Kasumi-1 (cell line): Measurements from ENCODE around the gene HSD3B1.
A peak's percentile ranks its signal among the peaks of the same experiment; 100 is the strongest.

Experiments used
- DNase-seq, 2 experiments: peaks; one replicate each; lab custom pipeline; 2025; lab: John Stamatoyannopoulos, UW

The HSD3B1 gene

DNA sequence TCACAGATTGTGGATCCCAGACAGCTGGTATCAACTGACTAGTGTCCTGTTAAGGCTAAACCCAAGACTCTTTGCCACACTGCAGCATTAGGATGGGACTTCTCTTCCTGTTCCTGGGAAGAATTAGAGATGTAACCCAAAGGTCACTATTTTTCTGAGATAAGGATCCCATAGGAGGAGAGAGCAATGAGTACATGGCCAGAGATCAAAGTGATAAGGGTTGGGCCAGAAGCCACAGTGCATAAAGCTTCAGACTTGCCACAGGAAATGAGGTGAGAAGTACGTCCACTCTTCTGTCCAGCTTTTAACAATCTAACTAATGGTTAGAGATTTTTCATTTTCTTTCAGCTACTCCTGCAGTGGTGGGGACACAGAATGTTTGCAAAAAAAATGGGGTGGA is at the start of gene HSD3B1:
Gene HSD3B1 (plus strand): TSS at position 270 of the 400 bp plus-strand sequence. CDS start 267 bp downstream, outside the sequence.
- no peak for DNase-seq

- DNase-seq, result no peak
These were observed 44.0 kb upstream of the HSD3B1 start for GRCh38 chr1:119462964-119463363.

GRCh38 chr1:119463569-119463968 is 43.4 kb upstream of the HSD3B1 start:
- DNase-seq, result no peak

DNA sequence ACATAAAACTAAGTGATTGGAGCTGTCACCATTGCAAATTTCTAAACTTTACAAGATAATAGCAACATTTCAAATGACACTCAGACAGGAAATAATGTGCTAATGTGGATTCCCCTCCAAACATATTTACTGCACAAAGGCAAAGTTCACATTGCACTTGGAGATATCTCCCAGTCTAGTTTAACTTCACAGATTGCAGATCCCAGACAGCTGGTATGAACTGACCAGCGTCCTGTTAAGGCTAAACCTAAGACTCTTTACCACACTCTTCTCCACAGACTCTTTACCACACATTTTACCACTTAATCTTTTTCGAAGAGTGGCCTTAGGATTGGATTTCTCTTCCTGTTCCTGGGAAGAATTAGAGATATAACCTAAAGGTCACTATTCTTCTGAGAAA is 40.6 kb upstream of the HSD3B1 start:
- no peak for DNase-seq

GRCh38 chr1:119467219-119467618 is 39.8 kb upstream of the HSD3B1 start:
- DNase-seq, result no peak

- no peak for DNase-seq
These were observed 38.9 kb upstream of the HSD3B1 start for GRCh38 chr1:119467857-119468668.

GRCh38 chr1:119469741-119470140 is 37.3 kb upstream of the HSD3B1 start:
- DNase-seq, result no peak

GRCh38 chr1:119470377-119470776 is 36.6 kb upstream of the HSD3B1 start:
- no peak for DNase-seq

DNA sequence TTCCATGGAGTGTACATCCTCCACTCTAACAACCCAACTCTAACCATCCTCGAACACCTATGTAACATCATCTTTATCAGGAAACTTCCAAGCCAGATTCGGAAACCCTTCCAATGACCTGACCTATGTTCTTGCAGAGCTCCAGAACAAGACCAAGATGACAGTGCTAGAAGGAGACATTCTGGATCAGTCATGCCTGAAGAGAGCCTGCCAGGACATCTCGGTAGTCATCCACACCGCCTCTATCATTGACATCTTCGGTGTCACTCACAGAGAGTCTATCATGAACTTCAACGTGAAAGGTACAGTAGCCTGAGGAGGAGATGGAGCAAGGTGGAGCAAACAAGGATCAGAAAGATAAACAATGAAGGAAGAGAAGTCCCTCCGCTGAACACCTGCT is 36.1 kb upstream of the HSD3B1 start:
- no peak for DNase-seq

- DNase-seq, result no peak
These were observed 35.4 kb upstream of the HSD3B1 start for GRCh38 chr1:119471566-119471965.

GRCh38 chr1:119472080-119472818 is 34.8 kb upstream of the HSD3B1 start:
- no peak for DNase-seq

- DNase-seq, result no peak
These were observed 34.2 kb upstream of the HSD3B1 start for GRCh38 chr1:119472819-119473175.

DNA sequence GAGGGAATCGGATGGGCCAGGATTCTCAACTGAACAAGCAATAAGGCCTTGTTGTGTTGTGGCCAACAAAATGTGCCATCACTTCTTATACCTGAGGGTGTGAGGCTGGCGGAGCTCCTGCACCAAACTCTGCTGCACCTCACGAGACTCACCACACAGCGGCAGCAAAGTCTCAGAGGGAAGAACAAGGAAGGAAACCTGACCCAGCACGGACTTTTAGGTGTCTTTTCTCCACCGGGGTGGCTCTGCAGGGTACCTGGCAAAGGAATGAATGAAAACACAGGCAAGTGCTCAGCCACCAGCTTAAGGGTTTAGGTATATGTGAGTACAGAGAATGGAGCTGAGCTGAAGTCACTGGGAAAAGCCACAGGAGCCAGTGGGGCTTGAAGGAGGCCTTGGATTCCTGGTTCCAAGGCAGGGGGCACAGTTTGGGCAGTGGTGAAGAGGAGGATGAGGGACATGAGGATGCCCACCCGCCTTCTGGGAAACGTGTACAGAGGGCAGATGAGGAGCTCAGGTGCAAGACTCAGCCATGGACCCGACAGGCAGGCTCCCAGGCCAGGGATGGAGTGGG is 31.1 kb upstream of the HSD3B1 start:
- peak; percentile 67 to 80 for DNase-seq

DNA sequence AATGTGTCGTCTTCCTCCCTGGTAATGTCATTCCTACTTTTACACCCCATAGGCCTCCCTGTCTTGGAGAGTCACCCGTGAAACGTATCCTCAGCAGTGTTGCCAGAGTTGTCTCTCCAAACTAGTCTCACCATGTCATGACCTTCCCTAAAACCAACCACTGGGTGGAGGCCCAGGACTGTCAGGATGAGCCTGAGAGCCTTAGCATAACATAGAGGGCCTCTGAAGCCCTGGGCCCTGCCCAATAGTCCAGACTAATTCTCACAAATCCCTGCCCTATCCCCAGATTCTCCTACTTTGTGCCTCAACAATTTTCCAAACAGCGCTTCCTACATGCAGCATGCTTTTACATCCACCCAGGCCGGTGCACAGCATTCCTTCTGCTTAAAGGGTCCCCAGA is 29.3 kb upstream of the HSD3B1 start:
- DNase-seq, result no peak

DNA sequence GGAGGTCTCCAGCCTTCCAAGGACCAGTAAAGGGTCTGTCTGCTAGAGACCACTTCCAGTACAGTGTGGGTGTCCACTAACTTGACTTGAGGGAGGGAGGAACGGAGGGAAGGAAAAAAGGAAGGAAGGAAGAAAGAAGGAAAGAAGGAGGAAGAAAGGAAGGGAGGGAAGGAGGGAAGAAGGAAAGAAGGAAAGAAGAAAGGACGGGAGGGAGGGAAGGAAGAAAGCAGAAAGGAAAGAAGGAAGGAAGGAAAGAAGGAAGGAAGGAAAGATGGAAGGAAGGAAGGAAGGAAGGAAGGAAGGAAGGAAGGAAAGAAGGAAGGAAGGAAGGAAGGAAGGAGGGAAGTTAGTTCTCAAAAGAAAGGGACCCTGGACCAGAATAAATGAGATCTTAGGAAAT is 26.8 kb upstream of the HSD3B1 start:
- no peak for DNase-seq

- DNase-seq, result no peak
These were observed 25.1 kb upstream of the HSD3B1 start for GRCh38 chr1:119481951-119482350.

- no peak for DNase-seq
These were observed 24.2 kb upstream of the HSD3B1 start for GRCh38 chr1:119482517-119483425.

DNA sequence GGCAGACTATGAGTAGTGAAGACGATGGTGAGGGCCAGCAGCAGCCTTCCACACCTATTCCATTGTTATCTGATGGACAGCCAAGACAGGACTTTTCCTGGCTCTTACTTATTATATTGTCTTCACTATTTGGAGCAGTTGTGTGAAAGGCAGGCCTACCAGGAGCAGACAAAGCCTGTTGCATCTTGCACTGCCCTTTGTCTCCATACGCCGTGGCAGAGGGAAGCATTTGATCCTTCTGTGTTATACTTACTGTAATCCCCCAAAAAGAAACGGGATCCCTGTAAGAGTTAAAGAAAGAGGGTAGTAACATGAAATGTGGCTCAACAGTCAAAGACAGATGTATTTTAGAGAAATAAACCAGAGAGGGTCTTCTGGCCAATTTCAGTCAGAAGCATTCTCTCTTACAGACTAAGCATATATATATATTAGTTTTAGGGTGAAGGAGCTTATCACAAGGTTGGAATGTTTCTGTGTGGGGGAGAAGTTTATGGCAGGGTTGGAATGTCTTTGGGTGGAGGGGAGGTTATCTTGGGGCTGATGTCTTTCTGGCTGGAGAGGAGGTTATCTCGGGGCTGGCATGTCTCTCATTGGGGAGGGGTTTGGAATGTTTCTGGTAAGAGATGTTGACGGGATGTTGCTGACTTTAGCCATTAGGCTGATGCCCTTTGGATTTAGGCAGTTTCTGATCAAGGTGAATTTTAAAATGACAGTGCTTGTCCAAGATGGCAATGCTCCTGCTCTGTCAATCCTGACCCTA is 23.4 kb upstream of the HSD3B1 start:
- DNase-seq, result no peak

GRCh38 chr1:119485201-119485600 is 21.8 kb upstream of the HSD3B1 start:
- DNase-seq, result no peak

DNA sequence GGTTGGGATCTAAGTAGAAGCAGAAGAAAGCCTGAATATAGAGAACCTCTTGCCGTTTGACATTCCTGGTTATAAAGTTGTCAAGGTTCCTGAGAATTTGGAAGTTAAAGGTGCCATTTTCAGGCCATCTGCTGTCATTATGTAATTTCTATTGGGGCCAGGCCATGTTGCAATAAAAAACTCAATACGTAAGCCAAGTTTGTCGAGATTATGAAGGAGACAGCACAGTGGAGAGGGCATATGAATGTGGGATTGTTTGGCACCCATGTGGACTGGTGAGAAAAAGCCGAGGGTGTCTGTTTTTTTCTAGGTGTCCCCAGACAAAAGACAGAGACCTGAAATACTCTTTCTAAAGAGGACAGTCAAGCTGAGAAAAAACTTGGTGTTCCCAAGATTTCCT is 18.8 kb upstream of the HSD3B1 start:
- no peak for DNase-seq

- DNase-seq, result no peak
These were observed 17.8 kb upstream of the HSD3B1 start for GRCh38 chr1:119489201-119489600.
